Neural cell (in vitro differentiated cells): ENCODE data around the gene GRAP2. TPM values are rescaled to one million over a fixed set of nuclear protein-coding genes. Genes with fewer than 3 reads are reported as not detected.

Source experiments
- H2AFZ ChIP-seq: fragments of 200-600, 300-800 bp; sonication (generic), shearing (Covaris generic); 2 replicates; pipeline ENCODE4 v1.6.0; 2014; ENCODE audit warnings: low read depth, mild to moderate bottlenecking, antibody characterized with exemption, low read length, moderate library complexity
- H3F3A ChIP-seq: fragments of 200-600 bp; shearing (Covaris generic); 2 replicates; pipeline ENCODE4 v1.6.1; 2016; ENCODE audit warnings: mild to moderate bottlenecking, moderate library complexity, mixed read lengths, antibody characterized with exemption, low read length; ENCODE audit not compliant: insufficient read depth, poor library complexity, severe bottlenecking
- H3K27ac ChIP-seq: fragments of 200-600, 300-800 bp; sonication (generic), shearing (Covaris generic); 2 replicates; pipeline ENCODE4 v1.5.1; 2014; ENCODE audit warnings: mild to moderate bottlenecking, low read length, moderate library complexity
- H3K27me3 ChIP-seq: fragments of 300-800, 200-600 bp; sonication (generic), shearing (Covaris generic); 2 replicates; pipeline ENCODE4 v1.6.0; 2014; ENCODE audit warnings: mild to moderate bottlenecking, low read depth, low read length, moderate library complexity; ENCODE audit not compliant: insufficient read depth
- H3K36me3 ChIP-seq: fragments of 300-800, 200-600 bp; sonication (generic), shearing (Covaris generic); 2 replicates; pipeline ENCODE4 v1.5.1; 2014; ENCODE audit warnings: mild to moderate bottlenecking, antibody characterized with exemption, low read length, moderate library complexity; ENCODE audit not compliant: insufficient read depth
- H3K4me2 ChIP-seq: fragments of 300-800, 200-600 bp; sonication (generic), shearing (Covaris generic); 2 replicates; pipeline ENCODE4 v1.6.0; 2014; ENCODE audit warnings: mild to moderate bottlenecking, low read length
- H3K4me3 ChIP-seq: fragments of 300-800, 200-600 bp; sonication (generic), shearing (Covaris generic); 2 replicates; pipeline ENCODE4 v1.5.1; 2014; ENCODE audit warnings: mild to moderate bottlenecking, low read length, moderate library complexity
- H3K79me2 ChIP-seq: fragments of 200-600 bp; shearing (Covaris generic); replicated peaks from 2 replicates; pipeline ENCODE4 v1.6.0; 2014; ENCODE audit warnings: mild to moderate bottlenecking, low read length, moderate library complexity; ENCODE audit not compliant: insufficient read depth
- H3K9ac ChIP-seq: fragments of 300-800, 200-600 bp; sonication (generic), shearing (Covaris generic); 2 replicates; pipeline ENCODE4 v1.6.1; 2016; ENCODE audit warnings: mild to moderate bottlenecking, low read length, mixed read lengths
- H3K9me2 ChIP-seq: fragments of 200-600 bp; shearing (Covaris generic); 2 replicates; pipeline ENCODE4 v1.6.1; 2016; ENCODE audit warnings: mild to moderate bottlenecking, low read length, mixed read lengths; ENCODE audit not compliant: insufficient read depth
- H3K9me3 ChIP-seq: fragments of 200-600, 300-800 bp; sonication (generic), shearing (Covaris generic); 2 replicates; pipeline ENCODE4 v1.6.1; 2016; ENCODE audit warnings: mild to moderate bottlenecking, mixed run types, low read length, moderate library complexity, mixed read lengths
- H4K20me1 ChIP-seq: fragments of 200-600 bp; shearing (Covaris generic); 2 replicates; pipeline ENCODE4 v1.6.1; 2016; ENCODE audit warnings: mild to moderate bottlenecking, mixed run types; ENCODE audit not compliant: insufficient read depth
- EP300 ChIP-seq: fragments of 450-650 bp; conservative IDR thresholded peaks from 2 replicates; pipeline ENCODE4 v1.6.1; 2014; ENCODE audit warnings: antibody characterized with exemption, mild to moderate bottlenecking, moderate library complexity; ENCODE audit not compliant: poor library complexity, severe bottlenecking
- EZH2 ChIP-seq: fragments of 200-600, 300-800 bp; shearing (Covaris generic), sonication (generic); IDR thresholded peaks from 2 replicates; pipeline ENCODE4 v1.6.1; 2014; ENCODE audit warnings: antibody characterized with exemption, low read length, borderline replicate concordance, mild to moderate bottlenecking; ENCODE audit not compliant: insufficient read depth, poor library complexity, severe bottlenecking
- MXI1 ChIP-seq: fragments of 450-650 bp; conservative IDR thresholded peaks from 2 replicates; pipeline ENCODE4 v1.6.1; 2014; ENCODE audit warnings: antibody characterized with exemption, mild to moderate bottlenecking; ENCODE audit not compliant: poor library complexity, severe bottlenecking
- POLR2AphosphoS5 ChIP-seq: IDR thresholded peaks from 2 replicates; pipeline ENCODE4 v1.6.1; 2012
- RAD21 ChIP-seq: fragments of 450-650 bp; conservative IDR thresholded peaks from 2 replicates; pipeline ENCODE4 v1.6.1; 2014; ENCODE audit warnings: antibody characterized with exemption, mild to moderate bottlenecking, moderate library complexity
- SMC3 ChIP-seq: fragments of 450-650 bp; conservative IDR thresholded peaks from 2 replicates; pipeline ENCODE4 v1.6.1; 2014; ENCODE audit warnings: antibody characterized with exemption, mild to moderate bottlenecking, moderate library complexity; ENCODE audit not compliant: poor library complexity
- TAF1 ChIP-seq: IDR thresholded peaks from 2 replicates; pipeline ENCODE4 v1.6.1; 2012; ENCODE audit warnings: low read depth
- polyA plus RNA-seq: library from polyadenylated mRNA; depleted of rRNA; stranded (reverse); fragments of >200 nt; gene quantifications from 2 replicates; pipeline ENCODE4 v1.2.3, GENCODE V29; 2014
- TF ChIP-seq, protein P1 (sequence below): IDR thresholded peaks from 2 replicates; pipeline ENCODE4 v1.6.1; 2012; ENCODE audit warnings: borderline replicate concordance
- TF ChIP-seq, protein P2 (sequence below): fragments of 450-650 bp; IDR thresholded peaks from 2 replicates; pipeline ENCODE4 v1.5.1; 2014; ENCODE audit warnings: antibody characterized with exemption, mild to moderate bottlenecking, moderate library complexity; ENCODE audit not compliant: poor library complexity, severe bottlenecking

GRAP2 gene
- polyA plus RNA-seq, 1 donor from 2014 or later, result 0.30 TPM

DNA sequence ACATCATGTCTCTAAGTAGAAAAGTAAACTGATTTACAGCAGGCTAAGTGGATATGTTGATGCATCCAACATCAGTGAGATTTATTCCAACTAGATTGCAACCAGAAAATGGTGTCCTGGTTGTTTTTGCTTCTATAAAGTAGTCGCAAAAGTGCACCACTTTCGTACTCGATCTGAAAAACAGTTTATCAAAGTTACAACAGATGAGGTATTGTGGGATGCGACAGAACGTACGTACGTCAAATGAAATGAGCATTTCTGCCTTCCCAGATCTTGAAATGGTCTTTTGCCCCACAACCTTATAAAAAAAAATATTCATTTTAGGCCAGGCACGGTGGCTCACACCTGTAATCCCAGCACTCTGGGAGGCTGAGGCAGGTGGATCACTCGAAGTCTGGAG, 13.7 kb downstream of the GRAP2 start:
- Histone ChIP-seq H3K27ac (no peak overlapping the region), H3K36me3 (no peaks in the 10 kb centered on the region), H3K9me2 (no peaks in the 10 kb centered on the region), H3K79me2 (no peaks in the 10 kb centered on the region), H3K27me3 (no peaks in the 10 kb centered on the region), H2AFZ (no peak overlapping the region), H3F3A (no peaks in the 10 kb centered on the region), H3K4me3 (no peak overlapping the region), H3K9ac (no peak overlapping the region), H4K20me1 (no peaks in the 10 kb centered on the region), H3K9me3 (no peaks in the 10 kb centered on the region), H3K4me2 (no peak overlapping the region)
- TF ChIP-seq RAD21 (no peak), SMC3 (no peak), POLR2AphosphoS5 (no peak), EP300 (no peak), MXI1 (no peak), TAF1 (no peak), EZH2 (no peak)
- TF ChIP-seq, protein P1, sequence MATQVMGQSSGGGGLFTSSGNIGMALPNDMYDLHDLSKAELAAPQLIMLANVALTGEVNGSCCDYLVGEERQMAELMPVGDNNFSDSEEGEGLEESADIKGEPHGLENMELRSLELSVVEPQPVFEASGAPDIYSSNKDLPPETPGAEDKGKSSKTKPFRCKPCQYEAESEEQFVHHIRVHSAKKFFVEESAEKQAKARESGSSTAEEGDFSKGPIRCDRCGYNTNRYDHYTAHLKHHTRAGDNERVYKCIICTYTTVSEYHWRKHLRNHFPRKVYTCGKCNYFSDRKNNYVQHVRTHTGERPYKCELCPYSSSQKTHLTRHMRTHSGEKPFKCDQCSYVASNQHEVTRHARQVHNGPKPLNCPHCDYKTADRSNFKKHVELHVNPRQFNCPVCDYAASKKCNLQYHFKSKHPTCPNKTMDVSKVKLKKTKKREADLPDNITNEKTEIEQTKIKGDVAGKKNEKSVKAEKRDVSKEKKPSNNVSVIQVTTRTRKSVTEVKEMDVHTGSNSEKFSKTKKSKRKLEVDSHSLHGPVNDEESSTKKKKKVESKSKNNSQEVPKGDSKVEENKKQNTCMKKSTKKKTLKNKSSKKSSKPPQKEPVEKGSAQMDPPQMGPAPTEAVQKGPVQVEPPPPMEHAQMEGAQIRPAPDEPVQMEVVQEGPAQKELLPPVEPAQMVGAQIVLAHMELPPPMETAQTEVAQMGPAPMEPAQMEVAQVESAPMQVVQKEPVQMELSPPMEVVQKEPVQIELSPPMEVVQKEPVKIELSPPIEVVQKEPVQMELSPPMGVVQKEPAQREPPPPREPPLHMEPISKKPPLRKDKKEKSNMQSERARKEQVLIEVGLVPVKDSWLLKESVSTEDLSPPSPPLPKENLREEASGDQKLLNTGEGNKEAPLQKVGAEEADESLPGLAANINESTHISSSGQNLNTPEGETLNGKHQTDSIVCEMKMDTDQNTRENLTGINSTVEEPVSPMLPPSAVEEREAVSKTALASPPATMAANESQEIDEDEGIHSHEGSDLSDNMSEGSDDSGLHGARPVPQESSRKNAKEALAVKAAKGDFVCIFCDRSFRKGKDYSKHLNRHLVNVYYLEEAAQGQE, result no peak
- TF ChIP-seq, protein P2, sequence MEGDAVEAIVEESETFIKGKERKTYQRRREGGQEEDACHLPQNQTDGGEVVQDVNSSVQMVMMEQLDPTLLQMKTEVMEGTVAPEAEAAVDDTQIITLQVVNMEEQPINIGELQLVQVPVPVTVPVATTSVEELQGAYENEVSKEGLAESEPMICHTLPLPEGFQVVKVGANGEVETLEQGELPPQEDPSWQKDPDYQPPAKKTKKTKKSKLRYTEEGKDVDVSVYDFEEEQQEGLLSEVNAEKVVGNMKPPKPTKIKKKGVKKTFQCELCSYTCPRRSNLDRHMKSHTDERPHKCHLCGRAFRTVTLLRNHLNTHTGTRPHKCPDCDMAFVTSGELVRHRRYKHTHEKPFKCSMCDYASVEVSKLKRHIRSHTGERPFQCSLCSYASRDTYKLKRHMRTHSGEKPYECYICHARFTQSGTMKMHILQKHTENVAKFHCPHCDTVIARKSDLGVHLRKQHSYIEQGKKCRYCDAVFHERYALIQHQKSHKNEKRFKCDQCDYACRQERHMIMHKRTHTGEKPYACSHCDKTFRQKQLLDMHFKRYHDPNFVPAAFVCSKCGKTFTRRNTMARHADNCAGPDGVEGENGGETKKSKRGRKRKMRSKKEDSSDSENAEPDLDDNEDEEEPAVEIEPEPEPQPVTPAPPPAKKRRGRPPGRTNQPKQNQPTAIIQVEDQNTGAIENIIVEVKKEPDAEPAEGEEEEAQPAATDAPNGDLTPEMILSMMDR, result no peak

DNA sequence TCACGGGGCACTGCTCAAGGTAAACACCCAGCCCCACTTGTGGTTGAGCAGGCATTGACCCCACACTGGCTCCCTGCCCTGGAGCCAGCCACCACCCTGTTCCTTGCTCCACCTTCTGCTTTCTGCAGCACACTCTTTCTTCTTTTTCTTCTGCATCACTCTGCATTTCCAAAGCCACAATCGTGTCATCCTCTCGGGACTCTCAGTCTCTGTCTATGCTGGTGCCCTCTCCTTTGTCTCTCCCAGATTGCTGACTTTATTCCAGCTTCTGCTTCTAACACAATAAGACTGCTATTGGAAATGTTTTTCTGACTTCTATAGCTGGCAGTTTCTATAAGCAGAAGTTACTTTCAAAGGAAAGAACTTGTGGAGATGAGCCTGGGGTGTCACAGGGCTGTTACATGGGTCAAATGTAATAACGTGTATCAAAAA, 14.4 kb downstream of the GRAP2 start:
- H3K79me2 ChIP-seq, result no peaks in the 10 kb centered on the region
- H3K9me3 ChIP-seq, result no peaks in the 10 kb centered on the region
- no peak overlapping the region for H3K4me2 ChIP-seq
- H3K27me3 ChIP-seq, result no peaks in the 10 kb centered on the region
- H3K9me2 ChIP-seq, result no peaks in the 10 kb centered on the region
- TF ChIP-seq, protein P2, result no peak
- TF ChIP-seq EZH2, result no peak
- TF ChIP-seq, protein P1, result no peak
- no peak for TF ChIP-seq TAF1
- no peak for TF ChIP-seq MXI1
- no peak for TF ChIP-seq RAD21
- TF ChIP-seq SMC3, result no peak
- TF ChIP-seq EP300, result no peak
- H2AFZ ChIP-seq, result no peak overlapping the region
- no peak overlapping the region for H3K27ac ChIP-seq
- H3F3A ChIP-seq, result no peaks in the 10 kb centered on the region
- H3K9ac ChIP-seq, result no peak overlapping the region
- H3K36me3 ChIP-seq, result no peaks in the 10 kb centered on the region
- no peak overlapping the region for H3K4me3 ChIP-seq
- H4K20me1 ChIP-seq, result no peaks in the 10 kb centered on the region
